ENCODE results near the gene CST9L.

DNA sequence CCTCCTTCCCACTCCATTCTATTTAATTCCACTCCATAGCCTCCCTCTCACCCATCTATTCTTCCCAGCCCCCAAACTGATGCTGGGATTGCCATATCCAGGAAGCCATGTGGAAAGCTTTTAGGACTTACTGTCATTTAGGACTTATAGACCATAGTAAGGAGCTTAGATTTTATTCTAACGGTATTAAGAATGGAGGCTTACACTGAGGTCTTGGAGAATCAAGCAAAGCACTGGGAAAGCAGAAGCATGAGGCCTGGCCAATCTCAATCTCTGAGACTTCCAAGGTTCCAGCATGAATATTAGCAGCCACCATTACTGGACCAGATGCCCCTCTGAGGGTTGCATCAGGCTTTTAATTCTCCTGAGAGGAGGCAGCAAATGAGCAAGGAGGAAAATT is 36.0 kb upstream of the CST9L start:
- TF ChIP-seq, protein P1, sequence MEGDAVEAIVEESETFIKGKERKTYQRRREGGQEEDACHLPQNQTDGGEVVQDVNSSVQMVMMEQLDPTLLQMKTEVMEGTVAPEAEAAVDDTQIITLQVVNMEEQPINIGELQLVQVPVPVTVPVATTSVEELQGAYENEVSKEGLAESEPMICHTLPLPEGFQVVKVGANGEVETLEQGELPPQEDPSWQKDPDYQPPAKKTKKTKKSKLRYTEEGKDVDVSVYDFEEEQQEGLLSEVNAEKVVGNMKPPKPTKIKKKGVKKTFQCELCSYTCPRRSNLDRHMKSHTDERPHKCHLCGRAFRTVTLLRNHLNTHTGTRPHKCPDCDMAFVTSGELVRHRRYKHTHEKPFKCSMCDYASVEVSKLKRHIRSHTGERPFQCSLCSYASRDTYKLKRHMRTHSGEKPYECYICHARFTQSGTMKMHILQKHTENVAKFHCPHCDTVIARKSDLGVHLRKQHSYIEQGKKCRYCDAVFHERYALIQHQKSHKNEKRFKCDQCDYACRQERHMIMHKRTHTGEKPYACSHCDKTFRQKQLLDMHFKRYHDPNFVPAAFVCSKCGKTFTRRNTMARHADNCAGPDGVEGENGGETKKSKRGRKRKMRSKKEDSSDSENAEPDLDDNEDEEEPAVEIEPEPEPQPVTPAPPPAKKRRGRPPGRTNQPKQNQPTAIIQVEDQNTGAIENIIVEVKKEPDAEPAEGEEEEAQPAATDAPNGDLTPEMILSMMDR (IDR thresholded peaks at IDR 0.05; ENCODE audit: low read depth, low read length, missing input control) = no peak
- no peak for TF ChIP-seq GABPA (IDR thresholded peaks at IDR 0.05 in 1 of 2, conservative IDR thresholded peaks at IDR 0.05 in 1 of 2)
- TF ChIP-seq SP1 (IDR thresholded peaks at IDR 0.05) = no peak
- TF ChIP-seq ATF3 (IDR thresholded peaks at IDR 0.05) = no peak
- no peak for TF ChIP-seq JUND (IDR thresholded peaks at IDR 0.05)
- no peak for TF ChIP-seq YY1 (IDR thresholded peaks at IDR 0.05)
- no peak for TF ChIP-seq TAF1 (conservative IDR thresholded peaks at IDR 0.05)
- no peak for TF ChIP-seq RAD21 (IDR thresholded peaks at IDR 0.05)
- no peak for TF ChIP-seq EGR1 (IDR thresholded peaks at IDR 0.05; ENCODE audit: low read depth in 2 of 2)
- TF ChIP-seq NR2F2 (IDR thresholded peaks at IDR 0.05) = no peak

All from liver (tissue), 3 donors.